ENCODE data around the gene HS3ST2. TPM values are rescaled to one million over a fixed set of nuclear protein-coding genes. Genes with fewer than 3 reads are reported as not detected.
"Not testable (repeated sequence)": the region's sequence is repeated elsewhere in the genome, so short reads cannot be mapped to it uniquely, and the experiment has no call there.

HS3ST2 gene
- total RNA-seq, 1 experiment from 2014 or later, result not detected

- Mint-ChIP-seq H3K36me3 (ENCODE audit: insufficient read depth, unreplicated experiment) (no peaks in the 10 kb centered on the region), H3K27me3 (ENCODE audit: unreplicated experiment) (peaks cover 13% of the 10 kb centered on the region), H3K27ac (ENCODE audit: unreplicated experiment) (no peak overlapping the region), H3K4me3 (ENCODE audit: low read depth, unreplicated experiment) (no peak overlapping the region), H3K4me1 (ENCODE audit: low read depth, unreplicated experiment) (peaks cover 23% of the 10 kb centered on the region), H3K9me3 (ENCODE audit: low read depth, unreplicated experiment) (peaks cover 4% of the 10 kb centered on the region)
- DNase-seq, result peak; percentile 79
- CTCF ChIA-PET, result interaction anchor here (0.5 kb wide), 1 partner anchor 172 kb away, joined by 3 read pairs; no protein-coding TSS in a partner anchor
- TF ChIP-seq, protein P1, sequence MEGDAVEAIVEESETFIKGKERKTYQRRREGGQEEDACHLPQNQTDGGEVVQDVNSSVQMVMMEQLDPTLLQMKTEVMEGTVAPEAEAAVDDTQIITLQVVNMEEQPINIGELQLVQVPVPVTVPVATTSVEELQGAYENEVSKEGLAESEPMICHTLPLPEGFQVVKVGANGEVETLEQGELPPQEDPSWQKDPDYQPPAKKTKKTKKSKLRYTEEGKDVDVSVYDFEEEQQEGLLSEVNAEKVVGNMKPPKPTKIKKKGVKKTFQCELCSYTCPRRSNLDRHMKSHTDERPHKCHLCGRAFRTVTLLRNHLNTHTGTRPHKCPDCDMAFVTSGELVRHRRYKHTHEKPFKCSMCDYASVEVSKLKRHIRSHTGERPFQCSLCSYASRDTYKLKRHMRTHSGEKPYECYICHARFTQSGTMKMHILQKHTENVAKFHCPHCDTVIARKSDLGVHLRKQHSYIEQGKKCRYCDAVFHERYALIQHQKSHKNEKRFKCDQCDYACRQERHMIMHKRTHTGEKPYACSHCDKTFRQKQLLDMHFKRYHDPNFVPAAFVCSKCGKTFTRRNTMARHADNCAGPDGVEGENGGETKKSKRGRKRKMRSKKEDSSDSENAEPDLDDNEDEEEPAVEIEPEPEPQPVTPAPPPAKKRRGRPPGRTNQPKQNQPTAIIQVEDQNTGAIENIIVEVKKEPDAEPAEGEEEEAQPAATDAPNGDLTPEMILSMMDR (IDR thresholded peaks at IDR 0.05; ENCODE audit: unreplicated experiment), result no peak
- no TSS peak for BruUV-seq (replicated peaks)
- intact Hi-C loops (cut with micrococcal nuclease; ENCODE audit: unreplicated experiment), result no loop called here
Measured at GRCh38 chr16:22816475-22816874, 2.5 kb downstream of the HS3ST2 start.

GRCh38 chr16:22818736-22819135 is 4.8 kb downstream of the HS3ST2 start:
- H3K4me3 Mint-ChIP-seq (ENCODE audit: low read depth, unreplicated experiment); H3K27ac Mint-ChIP-seq (ENCODE audit: unreplicated experiment); intact Hi-C loops (cut with micrococcal nuclease; ENCODE audit: unreplicated experiment); H3K36me3 Mint-ChIP-seq (ENCODE audit: insufficient read depth, unreplicated experiment); BruUV-seq (replicated peaks); CTCF ChIA-PET; H3K9me3 Mint-ChIP-seq (ENCODE audit: low read depth, unreplicated experiment); DNase-seq: not testable (repeated sequence)
- Mint-ChIP-seq H3K27me3 (ENCODE audit: unreplicated experiment) (peaks cover 13% of the 10 kb centered on the region), H3K4me1 (ENCODE audit: low read depth, unreplicated experiment) (peaks cover 27% of the 10 kb centered on the region)

DNA sequence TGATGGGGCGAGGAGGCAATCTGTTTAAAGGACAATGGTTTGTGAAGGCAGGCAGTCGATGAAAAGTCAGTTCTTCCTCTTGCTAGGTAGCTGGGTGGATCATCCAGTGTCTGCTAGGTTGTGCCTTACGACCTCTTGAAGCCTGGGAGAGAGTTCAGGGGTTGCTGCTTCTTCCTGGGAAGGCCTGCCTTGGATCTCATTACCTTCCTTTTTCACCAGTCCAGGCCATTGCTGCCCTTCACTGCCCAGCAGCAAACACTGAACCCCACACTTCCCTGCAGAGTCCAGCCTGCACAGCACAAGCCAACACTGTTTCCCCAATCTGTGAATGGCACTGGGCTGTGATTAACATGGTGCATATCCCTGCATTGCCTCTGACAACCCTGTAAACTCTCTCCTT is 24.7 kb downstream of the HS3ST2 start:
- BruUV-seq (replicated peaks), result no TSS peak
- TF ChIP-seq, protein P1 (IDR thresholded peaks at IDR 0.05; ENCODE audit: unreplicated experiment), result no peak
- H3K27ac Mint-ChIP-seq (ENCODE audit: unreplicated experiment), result no peak overlapping the region
- H3K36me3 Mint-ChIP-seq (ENCODE audit: insufficient read depth, unreplicated experiment), result no peaks in the 10 kb centered on the region
- no peak for DNase-seq
- H3K27me3 Mint-ChIP-seq (ENCODE audit: unreplicated experiment), result no peaks in the 10 kb centered on the region
- peaks cover 15% of the 10 kb centered on the region for H3K4me1 Mint-ChIP-seq (ENCODE audit: low read depth, unreplicated experiment)
- H3K9me3 Mint-ChIP-seq (ENCODE audit: low read depth, unreplicated experiment), result no peaks in the 10 kb centered on the region
- CTCF ChIA-PET, result no interaction called here
- no peak overlapping the region for H3K4me3 Mint-ChIP-seq (ENCODE audit: low read depth, unreplicated experiment)
- intact Hi-C loops (cut with micrococcal nuclease; ENCODE audit: unreplicated experiment), result no loop called here

- DNase-seq; H3K27me3 Mint-ChIP-seq (ENCODE audit: unreplicated experiment); H3K4me1 Mint-ChIP-seq (ENCODE audit: low read depth, unreplicated experiment); CTCF ChIA-PET; H3K27ac Mint-ChIP-seq (ENCODE audit: unreplicated experiment); BruUV-seq (replicated peaks); H3K36me3 Mint-ChIP-seq (ENCODE audit: insufficient read depth, unreplicated experiment); H3K4me3 Mint-ChIP-seq (ENCODE audit: low read depth, unreplicated experiment); H3K9me3 Mint-ChIP-seq (ENCODE audit: low read depth, unreplicated experiment); intact Hi-C loops (cut with micrococcal nuclease; ENCODE audit: unreplicated experiment): not testable (repeated sequence)
Measured at GRCh38 chr16:22842031-22842430, 28.1 kb downstream of the HS3ST2 start.

DNA sequence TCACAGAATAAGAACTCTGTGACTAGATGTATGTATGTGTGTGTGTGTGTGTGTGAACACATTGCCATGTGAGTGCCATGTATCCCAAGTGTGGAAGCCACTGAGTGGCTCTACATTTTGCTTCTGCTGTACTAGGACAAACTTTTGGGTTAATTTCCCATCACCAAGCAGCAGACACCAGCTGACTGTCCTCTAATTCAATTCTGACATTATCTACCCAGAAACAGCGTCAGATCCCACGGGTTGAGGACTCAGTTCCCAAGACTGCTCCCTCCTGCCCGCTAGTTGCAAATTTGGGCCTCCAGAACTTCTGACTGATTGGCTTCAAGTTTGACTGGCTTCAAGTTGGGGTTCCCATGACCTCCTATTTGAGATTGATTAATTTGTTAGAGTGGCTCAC is 29.2 kb downstream of the HS3ST2 start:
- no TSS peak for BruUV-seq (replicated peaks)
- no peak for DNase-seq
- Mint-ChIP-seq H3K36me3 (ENCODE audit: insufficient read depth, unreplicated experiment) (no peaks in the 10 kb centered on the region), H3K4me3 (ENCODE audit: low read depth, unreplicated experiment) (no peak overlapping the region), H3K27me3 (ENCODE audit: unreplicated experiment) (no peaks in the 10 kb centered on the region), H3K4me1 (ENCODE audit: low read depth, unreplicated experiment) (peaks cover under 1% of the 10 kb centered on the region), H3K27ac (ENCODE audit: unreplicated experiment) (no peak overlapping the region), H3K9me3 (ENCODE audit: low read depth, unreplicated experiment) (no peaks in the 10 kb centered on the region)
- intact Hi-C loops (cut with micrococcal nuclease; ENCODE audit: unreplicated experiment), result no loop called here
- CTCF ChIA-PET, result no interaction called here
- TF ChIP-seq, protein P1 (IDR thresholded peaks at IDR 0.05; ENCODE audit: unreplicated experiment), result no peak
